K562 (cell line): ENCODE data around the gene PPM1H. TPM values are rescaled to one million over a fixed set of nuclear protein-coding genes. Genes with fewer than 3 reads are reported as not detected.

Experiments
- ATF4 ChIP-seq: fragments of 450-650 bp; formaldehyde crosslinking; IDR thresholded peaks from 2 replicates; pipeline ENCODE4 v1.4.0; 2022; ENCODE audit warnings: mild to moderate bottlenecking, moderate library complexity
- ATF7 ChIP-seq: fragments of 450-650 bp; IDR thresholded peaks from 2 replicates; pipeline ENCODE4 v1.7.1; 2014; ENCODE audit warnings: mild to moderate bottlenecking, moderate library complexity
- CREM ChIP-seq: IDR thresholded peaks from 2 replicates; pipeline ENCODE4 v1.6.1; 2014; ENCODE audit warnings: antibody characterized with exemption, low read depth
- CTCF ChIP-seq, 3 experiments: IDR thresholded peaks in 2 of 3; conservative IDR thresholded peaks in 1 of 3; 2 replicates each; pipeline ENCODE4 v1.5.1; 2011 to 2012; ENCODE audit warnings: low read length in 3 of 3, mild to moderate bottlenecking in 3 of 3, control low read depth in 2 of 3, improper control_type of control experiment in 1 of 3, inconsistent platforms in 1 of 3, low read depth in 1 of 3, mixed read lengths in 1 of 3, moderate library complexity in 1 of 3; ENCODE audit not compliant: insufficient read depth in 2 of 3
- HDAC1 ChIP-seq, 2 experiments: fragments of 450-650 bp; IDR thresholded peaks; 2 replicates each; pipeline ENCODE4 v1.6.1; 2016 to 2017; ENCODE audit warnings: inconsistent platforms in 1 of 2, mild to moderate bottlenecking in 1 of 2, moderate library complexity in 1 of 2
- KLF16 ChIP-seq: IDR thresholded peaks from 2 replicates; pipeline ENCODE4 v1.6.1; 2016; ENCODE audit warnings: antibody characterized with exemption
- MBD2 ChIP-seq: sonication (generic); IDR thresholded peaks from 2 replicates; pipeline ENCODE4 v1.6.1; 2016; ENCODE audit warnings: low read depth, borderline replicate concordance
- MIER1 ChIP-seq: fragments of 450-650 bp; IDR thresholded peaks from 2 replicates; pipeline ENCODE4 v1.6.1; 2016; ENCODE audit warnings: antibody characterized with exemption, mild to moderate bottlenecking, low read depth
- PHF21A ChIP-seq: fragments of 450-650 bp; IDR thresholded peaks from 2 replicates; pipeline ENCODE4 v1.6.1; 2017; ENCODE audit warnings: low read depth, borderline replicate concordance
- RAD21 ChIP-seq, 2 experiments: fragments of 250-450 bp in 1 of 2; fragments of 450-650 bp in 1 of 2; sonication (Bioruptor Pico) in 1 of 2; formaldehyde crosslinking in 1 of 2; IDR thresholded peaks in 1 of 2; conservative IDR thresholded peaks in 1 of 2; 2 replicates each; pipeline versions ENCODE4 v1.4.0 to v1.8.0; 2020 to 2022; ENCODE audit warnings: mild to moderate bottlenecking in 2 of 2, moderate library complexity in 1 of 2
- RB1 ChIP-seq: fragments of 450-650 bp; IDR thresholded peaks from 2 replicates; pipeline ENCODE4 v1.6.1; 2017; ENCODE audit warnings: low read depth, mild to moderate bottlenecking
- RCOR1 ChIP-seq, 2 experiments: IDR thresholded peaks; 2 replicates each; pipeline ENCODE4 v1.6.1; 2012; ENCODE audit warnings: low read depth in 2 of 2, low read length in 2 of 2, borderline replicate concordance in 1 of 2, improper control_type of control experiment in 1 of 2
- SAP30 ChIP-seq: fragments of 200-600 bp; sonication (generic); IDR thresholded peaks from 2 replicates; pipeline ENCODE4 v1.6.1; 2012; ENCODE audit warnings: borderline replicate concordance, low read depth, mild to moderate bottlenecking, moderate library complexity, low read length, control low read depth, inconsistent platforms; ENCODE audit not compliant: insufficient read depth, poor library complexity, severe bottlenecking
- SMARCE1 ChIP-seq: fragments of 450-650 bp; IDR thresholded peaks from 2 replicates; pipeline ENCODE4 v1.7.1; 2016; ENCODE audit warnings: mild to moderate bottlenecking
- TRIM24 ChIP-seq, 2 experiments: fragments of 450-650 bp; IDR thresholded peaks; 2 replicates each; pipeline ENCODE4 v1.6.1; 2016
- UBTF ChIP-seq, 2 experiments: IDR thresholded peaks; 2 replicates each; pipeline ENCODE4 v1.6.1; 2012; ENCODE audit warnings: improper control_type of control experiment in 2 of 2, low read depth in 2 of 2, low read length in 2 of 2, borderline replicate concordance in 1 of 2
- ZFPM2 ChIP-seq: fragments of 250-450 bp; sonication (Bioruptor Pico); IDR thresholded peaks from 2 replicates; pipeline ENCODE4 v1.5.1; 2022; ENCODE audit warnings: mild to moderate bottlenecking
- ZNF408 ChIP-seq: fragments of 250-450 bp; sonication (Bioruptor Pico); IDR thresholded peaks from 2 replicates; pipeline ENCODE4 v1.4.0; 2020; ENCODE audit warnings: low read depth, mild to moderate bottlenecking, moderate library complexity
- polyA plus RNA-seq, 8 experiments: library from polyadenylated mRNA; depleted of rRNA in 4 of 8; stranded (reverse) in 5 of 8; unstranded in 3 of 8; fragments of >200 nt; fragmentation: Nextera tagmentation in 2 of 8; fragmentation: Illumina TruSeq in 1 of 8; extraction: Ambion mirVana in 2 of 8; extraction: Trizol in 1 of 8; gene quantifications; 2 replicates each; pipeline versions ENCODE4 v1.2.1 to v1.2.3, GENCODE V29; 2011 to 2014; ENCODE audit warnings: inconsistent platforms in 1 of 8, missing spikeins in 1 of 8
- total RNA-seq, 7 experiments: library from RNA; depleted of rRNA in 6 of 7; stranded (reverse); fragments of >200 nt in 6 of 7; fragmentation: Illumina TruSeq in 2 of 7; extraction: Trizol in 2 of 7; gene quantifications; 2 replicates each; pipeline versions ENCODE4 v1.2.1 to v1.2.3, GENCODE V29; 2011 to 2021; ENCODE audit warnings: low replicate concordance in 1 of 7
- TF ChIP-seq, protein P1 (sequence below): fragments of 200-800 bp; sonication (Bioruptor generic); IDR thresholded peaks from 2 replicates; pipeline ENCODE4 v1.6.1; 2017; ENCODE audit warnings: missing genetic modification characterization, missing compliant biosample characterization

Gene PPM1H
- total and polyA plus RNA-seq, 9 of the 15 experiments (the other 6 are each of a cell fraction or from before 2014, with no cell fraction given), result 5.3 to 29.3 (median 11.3) TPM

DNA sequence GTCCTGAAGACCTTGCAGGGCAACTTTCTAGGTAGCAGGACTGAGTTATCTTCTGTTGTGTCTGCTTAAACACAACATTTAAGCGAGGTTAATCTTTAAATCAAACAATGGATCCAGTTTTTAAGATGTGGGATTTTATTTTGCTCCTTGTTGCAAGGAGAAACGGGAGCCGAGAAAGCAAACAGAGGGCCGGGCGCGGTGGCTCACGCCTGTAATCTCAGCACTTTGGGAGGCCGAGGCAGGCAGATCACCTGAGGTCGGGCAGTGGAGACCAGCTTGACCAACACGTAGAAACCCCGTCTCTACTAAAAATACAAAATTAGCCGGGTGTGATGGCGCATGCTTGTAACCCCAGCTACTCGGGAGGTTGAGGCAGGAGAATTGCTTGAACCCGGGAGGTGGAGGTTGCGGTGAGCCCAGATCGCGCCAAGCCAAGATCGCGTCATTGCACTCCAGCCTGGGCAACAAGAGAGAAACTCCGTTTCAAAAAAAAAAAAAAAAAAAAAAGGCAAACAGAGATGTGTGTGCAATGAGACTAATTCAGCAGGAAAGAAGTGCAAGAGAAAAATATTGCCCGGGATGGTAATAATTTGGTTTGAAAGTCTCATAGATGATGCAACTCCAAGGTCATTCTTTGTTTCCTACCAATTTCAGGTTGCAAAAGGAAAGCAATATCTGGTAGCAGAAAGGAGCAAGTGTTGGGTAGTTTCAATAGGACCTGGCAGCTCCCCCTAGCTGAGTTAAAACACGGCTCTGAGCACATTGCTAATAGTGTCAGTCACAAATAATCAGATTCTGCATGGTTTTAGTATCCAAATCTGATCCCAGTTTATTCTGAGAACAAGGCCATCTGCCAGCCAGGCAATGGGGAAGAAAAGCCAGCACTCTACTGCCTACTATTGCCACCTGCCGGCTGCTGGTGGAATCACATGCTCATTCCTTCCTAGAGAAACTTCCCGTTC, 141.4 kb downstream of the PPM1H start (continued):
- TF ChIP-seq SAP30 (no peak), KLF16 (peak; percentile 65; the same call in 1 of the 2 replicates), RAD21 (CRISPR knock-in tag; conservative IDR thresholded peaks at IDR 0.05 in 1 of 2, IDR thresholded peaks at IDR 0.05 in 1 of 2) (peak; percentile 93 to 95), ATF4 (CRISPR knock-in tag) (peak; percentile 71; the same call in 1 of the 2 replicates), RB1 (0 out of 2 replicates have a peak, but pooled peaks have one; percentile 16), PHF21A (0 out of 2 replicates have a peak, but pooled peaks have one; percentile 11), UBTF (IDR thresholded peaks at IDR 0.05; ENCODE audit: borderline replicate concordance in 1 of 2, low read depth in 2 of 2, low read length in 2 of 2) (no peak), MIER1 (no peak), HDAC1 (IDR thresholded peaks at IDR 0.05) (no peak), CTCF (IDR thresholded peaks at IDR 0.05 in 2 of 3, conservative IDR thresholded peaks at IDR 0.05 in 1 of 3; ENCODE audit: insufficient read depth in 2 of 3, low read depth in 1 of 3, low read length in 3 of 3) (peak; percentile 80 to 92 (median 86)), ZNF408 (no peak), RCOR1 (IDR thresholded peaks at IDR 0.05; ENCODE audit: borderline replicate concordance in 1 of 2, low read depth in 2 of 2, low read length in 2 of 2) (peak in 1 of 2 experiments; percentile 49; a peak in 1 of 4 replicates), SMARCE1 (no peak), TRIM24 (IDR thresholded peaks at IDR 0.05) (peak; percentile 63 to 73; a peak in 2 of 4 replicates), ZFPM2 (no peak), MBD2 (no peak), CREM (0 out of 2 replicates have a peak, but pooled peaks have one; percentile 7), ATF7 (peak; percentile 39; the same call in 1 of the 2 replicates)
- TF ChIP-seq, protein P1, sequence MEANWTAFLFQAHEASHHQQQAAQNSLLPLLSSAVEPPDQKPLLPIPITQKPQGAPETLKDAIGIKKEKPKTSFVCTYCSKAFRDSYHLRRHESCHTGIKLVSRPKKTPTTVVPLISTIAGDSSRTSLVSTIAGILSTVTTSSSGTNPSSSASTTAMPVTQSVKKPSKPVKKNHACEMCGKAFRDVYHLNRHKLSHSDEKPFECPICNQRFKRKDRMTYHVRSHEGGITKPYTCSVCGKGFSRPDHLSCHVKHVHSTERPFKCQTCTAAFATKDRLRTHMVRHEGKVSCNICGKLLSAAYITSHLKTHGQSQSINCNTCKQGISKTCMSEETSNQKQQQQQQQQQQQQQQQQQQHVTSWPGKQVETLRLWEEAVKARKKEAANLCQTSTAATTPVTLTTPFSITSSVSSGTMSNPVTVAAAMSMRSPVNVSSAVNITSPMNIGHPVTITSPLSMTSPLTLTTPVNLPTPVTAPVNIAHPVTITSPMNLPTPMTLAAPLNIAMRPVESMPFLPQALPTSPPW (CRISPR knock-in tag), result no peak
- TF ChIP-seq, all 486 proteins: peak for 26
